Naive thymus-derived CD8-positive, alpha-beta T cell (primary cell): ENCODE data around the gene HS3ST5. TPM values are rescaled to one million over a fixed set of nuclear protein-coding genes. Genes with fewer than 3 reads are reported as not detected.
"Not testable (repeated sequence)": the region's sequence is repeated elsewhere in the genome, so short reads cannot be mapped to it uniquely, and the experiment has no call there.

Experiments used
- ATAC-seq, 2 donors: fragments of 150-1000 bp; cut with Tn5 transposase in 1 of 2; sonication (Bioruptor Pico), chemical (Tn5 transposase) in 1 of 2; 1 replicate in 1 of 2; 2 replicates in 1 of 2; pipeline ENCODE4 v1.10.0; 2021; ENCODE audit warnings: mild to moderate bottlenecking in 2 of 2, moderate library complexity in 2 of 2
- POLR2A ChIA-PET: fragments of 350-600 bp; sonication (Branson Sonifier 250); formaldehyde crosslinking; loops from one replicate; lab custom pipeline; 2021; ENCODE audit warnings: antibody characterized with exemption; lab: Charles Lee
- DNase-seq, 10 donors: peaks; one replicate each; pipeline versions ENCODE4 v3.0.0 to v3.0.0-alpha.2; 2020 to 2022
- H3K27ac Mint-ChIP-seq, 10 donors: one replicate each; pipeline ENCODE4 v1.8.0; 2020 to 2022; ENCODE audit warnings: mild to moderate bottlenecking in 10 of 10, mixed read lengths in 10 of 10, moderate library complexity in 4 of 10, inconsistent platforms in 1 of 10
- H3K27me3 Mint-ChIP-seq, 5 donors: one replicate each; pipeline ENCODE4 v1.8.0; 2021 to 2022; ENCODE audit warnings: mixed read lengths in 5 of 5
- H3K36me3 Mint-ChIP-seq, 3 donors: one replicate each; pipeline ENCODE4 v1.8.0; 2020 to 2022; ENCODE audit warnings: mixed read lengths in 3 of 3, mild to moderate bottlenecking in 2 of 3, inconsistent platforms in 1 of 3
- H3K4me1 Mint-ChIP-seq, 4 donors: one replicate each; pipeline ENCODE4 v1.8.0; 2021 to 2022; ENCODE audit warnings: mixed read lengths in 4 of 4
- H3K4me3 Mint-ChIP-seq, 10 donors: one replicate each; pipeline ENCODE4 v1.8.0; 2020 to 2022; ENCODE audit warnings: mild to moderate bottlenecking in 10 of 10, mixed read lengths in 10 of 10, moderate library complexity in 6 of 10, inconsistent platforms in 1 of 10
- H3K9me3 Mint-ChIP-seq, 9 donors: one replicate each; pipeline ENCODE4 v1.8.0; 2020 to 2022; ENCODE audit warnings: mixed read lengths in 9 of 9, mild to moderate bottlenecking in 3 of 9, inconsistent platforms in 1 of 9, moderate library complexity in 1 of 9
- polyA plus RNA-seq, 3 donors: library from polyadenylated mRNA; unstranded; fragments of 300-500 nt; fragmentation: Illumina TruSeq; gene quantifications; one replicate each; pipeline ENCODE4 v1.2.3, GENCODE V29; 2021
- total RNA-seq, 8 experiments: library from RNA in 2 of 8; stranded (reverse) in 2 of 8; gene quantifications; one replicate each; pipeline ENCODE4 v1.2.3 and lab custom pipeline; 2021 to 2026

HS3ST5 gene
- total and polyA plus RNA-seq, 5 experiments from 2014 or later = not detected

- POLR2A ChIA-PET, H3K9me3 Mint-ChIP-seq, H3K27ac Mint-ChIP-seq, H3K4me3 Mint-ChIP-seq, DNase-seq, H3K4me1 Mint-ChIP-seq, ATAC-seq, H3K36me3 Mint-ChIP-seq: not testable (repeated sequence)
- H3K27me3 Mint-ChIP-seq = peaks cover 2 to 15% (median 5%) of the 10 kb centered on the region in 5 donors
Observed at GRCh38 chr6:114017146-114017545, 325.7 kb downstream of the HS3ST5 start.

- H3K27me3 Mint-ChIP-seq = peaks cover 0 to 15% (median 7%) of the 10 kb centered on the region in 5 donors
- ATAC-seq, H3K4me3 Mint-ChIP-seq, DNase-seq, H3K9me3 Mint-ChIP-seq, H3K36me3 Mint-ChIP-seq, POLR2A ChIA-PET, H3K4me1 Mint-ChIP-seq, H3K27ac Mint-ChIP-seq: not testable (repeated sequence)
Observed at GRCh38 chr6:114014106-114014505, 328.7 kb downstream of the HS3ST5 start.

GRCh38 chr6:114011486-114011885 lies 331.3 kb downstream of the HS3ST5 start:
- DNase-seq, POLR2A ChIA-PET, H3K4me3 Mint-ChIP-seq, ATAC-seq, H3K27me3 Mint-ChIP-seq, H3K9me3 Mint-ChIP-seq, H3K36me3 Mint-ChIP-seq: not testable (repeated sequence)
- Mint-ChIP-seq H3K27ac (peak overlapping the region in 3 of 10 donors; percentile 4 to 52 (median 6)), H3K4me1 (peaks cover 0 to 17% (median 10%) of the 10 kb centered on the region in 4 donors)

- no peak for ATAC-seq
Observed at GRCh38 chr6:114010540-114010939, 332.3 kb downstream of the HS3ST5 start.

GRCh38 chr6:114009192-114009591 lies 333.6 kb downstream of the HS3ST5 start:
- peaks cover 0 to 5% (median 0%) of the 10 kb centered on the region in 9 donors for H3K9me3 Mint-ChIP-seq
- H3K36me3 Mint-ChIP-seq = peaks cover 0 to 6% (median 0%) of the 10 kb centered on the region in 3 donors
- no peak for ATAC-seq
- DNase-seq = no peak
- peaks cover 2 to 10% (median 6%) of the 10 kb centered on the region in 5 donors for H3K27me3 Mint-ChIP-seq
- H3K4me1 Mint-ChIP-seq = peaks cover 0 to 17% (median 10%) of the 10 kb centered on the region in 4 donors
- POLR2A ChIA-PET = no interaction called here
- H3K4me3 Mint-ChIP-seq = no peak overlapping the region
- H3K27ac Mint-ChIP-seq = no peak overlapping the region

More at GRCh38 chr6:114010540-114010939, 332.3 kb downstream of the HS3ST5 start:
- H3K4me3 Mint-ChIP-seq = no peak overlapping the region
- DNase-seq = no peak
- POLR2A ChIA-PET = no interaction called here
- peaks cover 0 to 17% (median 10%) of the 10 kb centered on the region in 4 donors for H3K4me1 Mint-ChIP-seq
- H3K36me3 Mint-ChIP-seq = no peaks in the 10 kb centered on the region
- no peaks in the 10 kb centered on the region for H3K9me3 Mint-ChIP-seq
- no peak overlapping the region for H3K27ac Mint-ChIP-seq
- H3K27me3 Mint-ChIP-seq = peaks cover 0 to 3% (median 2%) of the 10 kb centered on the region in 5 donors

- H3K4me1 Mint-ChIP-seq = peaks cover 0 to 17% (median 10%) of the 10 kb centered on the region in 4 donors
- POLR2A ChIA-PET = no interaction called here
- no peak overlapping the region for H3K4me3 Mint-ChIP-seq
- H3K27ac Mint-ChIP-seq = no peak overlapping the region
- no peak for DNase-seq
- ATAC-seq = no peak
- peaks cover 0 to 6% (median 0%) of the 10 kb centered on the region in 3 donors for H3K36me3 Mint-ChIP-seq
- H3K27me3 Mint-ChIP-seq = peaks cover 2 to 10% (median 6%) of the 10 kb centered on the region in 5 donors
- H3K9me3 Mint-ChIP-seq = peaks cover 0 to 5% (median 0%) of the 10 kb centered on the region in 9 donors
Observed at GRCh38 chr6:114008331-114008730, 334.5 kb downstream of the HS3ST5 start.

- DNase-seq (peak in 3 of 10 donors; percentile 7 to 22 (median 8)), ATAC-seq (peak in 1 of 2 donors; percentile 61)
- peak overlapping the region in 2 of 10 donors; percentile 20 to 44 for H3K27ac Mint-ChIP-seq
- peak overlapping the region in 1 of 10 donors; percentile 10 for H3K4me3 Mint-ChIP-seq
- H3K36me3 Mint-ChIP-seq = peaks cover 0 to 6% (median 0%) of the 10 kb centered on the region in 3 donors
- H3K27me3 Mint-ChIP-seq = peaks cover 2 to 14% (median 8%) of the 10 kb centered on the region in 5 donors
- H3K9me3 Mint-ChIP-seq = peaks cover 0 to 5% (median 0%) of the 10 kb centered on the region in 9 donors
- POLR2A ChIA-PET = no interaction called here
- peaks cover 0 to 17% (median 10%) of the 10 kb centered on the region in 4 donors for H3K4me1 Mint-ChIP-seq
Observed at GRCh38 chr6:114007516-114007915, 335.3 kb downstream of the HS3ST5 start.
